ENCODE data around the gene LDLRAP1. TPM values are rescaled to one million over a fixed set of nuclear protein-coding genes. Genes with fewer than 3 reads are reported as not detected.

The LDLRAP1 gene
- total and polyA plus RNA-seq, 3 donors from 2014 or later: 11.7 to 19.8 (median 16.6) TPM

DNA sequence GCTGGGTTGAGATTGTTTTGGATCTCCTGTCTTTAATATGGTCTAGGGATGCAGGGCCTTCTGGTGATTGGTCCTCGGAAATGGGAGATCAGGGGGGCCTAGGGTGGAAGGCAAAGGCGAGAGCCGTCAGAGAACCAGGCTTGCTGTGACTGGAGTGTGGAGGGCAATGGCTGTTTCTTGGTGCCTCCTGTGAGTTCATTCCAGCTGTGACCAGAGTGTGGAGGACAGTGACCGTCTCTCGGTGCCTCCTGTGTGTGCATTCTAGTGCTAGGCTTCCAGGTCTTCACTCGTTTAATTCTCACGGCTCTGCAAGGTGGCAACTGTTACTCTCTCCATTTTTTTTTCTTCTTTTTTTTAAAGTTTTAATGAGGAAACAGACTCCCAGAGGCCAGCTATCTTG, 14.1 kb downstream of the LDLRAP1 start:
- intact Hi-C loops (cut with DNase I; ENCODE audit: low total_unique reads): no loop called here
- TF ChIP-seq POLR2A (IDR thresholded peaks at IDR 0.05): no peak
- no peaks in the 10 kb centered on the region for H3K4me1 ChIP-seq

DNA sequence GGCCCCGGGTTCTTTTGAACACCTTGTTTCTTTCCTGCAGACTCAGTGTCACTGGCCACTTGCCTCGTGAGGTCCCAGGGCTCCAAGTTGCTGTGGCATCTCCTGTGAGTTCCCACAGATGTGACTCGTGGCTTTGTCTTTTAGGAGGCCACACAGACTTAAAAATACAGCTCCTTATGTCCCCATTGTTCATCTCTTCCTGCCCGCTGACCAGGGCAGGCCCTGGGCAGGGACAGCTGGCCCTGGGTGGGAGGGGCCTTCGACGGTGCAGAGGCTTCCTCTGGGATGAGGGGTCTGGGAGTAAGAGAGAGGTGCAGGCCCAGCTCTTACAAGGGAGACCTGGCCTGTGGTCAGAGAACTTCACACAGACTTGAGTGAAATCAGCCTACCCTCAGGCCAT, 15.6 kb downstream of the LDLRAP1 start:
- H3K9me3 ChIP-seq: no peaks in the 10 kb centered on the region
- H3K36me3 ChIP-seq (ENCODE audit: low read depth, missing control alignments): no peaks in the 10 kb centered on the region
- WGBS, 2 donors: 67 to 70% methylated on average over 6 of the region's 6 CpGs
- H3K27ac ChIP-seq: no peak overlapping the region
- TF ChIP-seq POLR2A (IDR thresholded peaks at IDR 0.05): no peak
- no peak for TF ChIP-seq CTCF (IDR thresholded peaks at IDR 0.05)
- H3K27me3 ChIP-seq: no peaks in the 10 kb centered on the region
- no peaks in the 10 kb centered on the region for H3K4me1 ChIP-seq
- no peak for DNase-seq
- intact Hi-C loops (cut with DNase I; ENCODE audit: low total_unique reads): no loop called here
- H3K4me3 ChIP-seq: no peak overlapping the region

More for the DNA sequence above, 14.1 kb downstream of the LDLRAP1 start:
- WGBS, 2 donors: 78 to 84% methylated on average over 7 of the region's 7 CpGs
- no peaks in the 10 kb centered on the region for H3K27me3 ChIP-seq
- no peaks in the 10 kb centered on the region for H3K36me3 ChIP-seq (ENCODE audit: low read depth, missing control alignments)
- H3K9me3 ChIP-seq: no peaks in the 10 kb centered on the region
- no peak overlapping the region for H3K4me3 ChIP-seq
- H3K27ac ChIP-seq: no peak overlapping the region
- no peak for DNase-seq

DNA sequence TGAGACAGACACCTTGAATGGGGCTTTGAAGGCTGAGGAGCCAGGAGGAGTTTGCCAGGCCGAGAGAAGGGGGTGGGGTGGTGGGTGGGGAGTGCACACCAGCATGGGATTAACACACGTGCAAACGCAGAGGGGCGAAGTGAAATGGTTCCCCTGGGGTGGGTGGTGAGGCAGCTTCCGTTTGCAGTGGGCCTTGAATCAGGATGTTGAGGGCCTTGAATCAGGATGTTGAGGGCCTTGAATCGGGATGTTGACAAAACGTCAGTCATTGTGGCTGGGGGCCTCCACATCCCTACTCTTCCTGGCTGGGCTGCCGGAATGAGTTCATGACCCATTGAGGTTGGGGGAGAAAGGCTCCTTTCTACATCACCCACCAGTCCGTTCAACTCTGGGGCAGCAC, 16.6 kb downstream of the LDLRAP1 start:
- no peaks in the 10 kb centered on the region for H3K9me3 ChIP-seq
- no peak overlapping the region for H3K4me3 ChIP-seq
- intact Hi-C loops (cut with DNase I; ENCODE audit: low total_unique reads): no loop called here
- no peak overlapping the region for H3K27ac ChIP-seq
- DNase-seq: no peak
- H3K36me3 ChIP-seq (ENCODE audit: low read depth, missing control alignments): no peaks in the 10 kb centered on the region
- H3K4me1 ChIP-seq: no peaks in the 10 kb centered on the region
- no peak for TF ChIP-seq POLR2A (IDR thresholded peaks at IDR 0.05)
- no peak for TF ChIP-seq CTCF (IDR thresholded peaks at IDR 0.05)
- no peaks in the 10 kb centered on the region for H3K27me3 ChIP-seq
- WGBS, 2 donors: 79 to 82% methylated on average over 9 of the region's 9 CpGs

DNA sequence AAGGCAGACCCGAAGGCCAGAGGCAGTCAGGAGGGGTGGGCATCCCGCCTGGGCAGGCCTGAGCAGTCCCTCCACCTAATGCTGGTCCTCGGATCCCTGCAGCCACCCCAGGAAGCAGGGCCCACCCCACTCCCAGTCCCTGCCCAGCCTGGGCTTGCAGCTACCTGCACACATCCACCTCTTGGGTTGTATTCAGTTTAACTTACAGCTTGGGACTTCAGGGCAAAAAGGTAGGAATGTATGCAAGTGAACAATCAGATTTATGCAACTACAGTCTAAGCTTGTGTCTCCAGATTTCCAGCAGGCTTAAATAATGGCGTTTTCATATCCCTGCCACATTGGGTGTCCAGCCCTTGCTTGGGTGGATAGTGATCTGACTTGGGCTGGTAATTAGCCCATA, 17.4 kb downstream of the LDLRAP1 start:
- no peaks in the 10 kb centered on the region for H3K27me3 ChIP-seq
- no peak overlapping the region for H3K4me3 ChIP-seq
- no peak for DNase-seq
- H3K4me1 ChIP-seq: no peaks in the 10 kb centered on the region
- no peak for TF ChIP-seq POLR2A (IDR thresholded peaks at IDR 0.05)
- no peak for TF ChIP-seq CTCF (IDR thresholded peaks at IDR 0.05)
- intact Hi-C loops (cut with DNase I; ENCODE audit: low total_unique reads): no loop called here
- H3K9me3 ChIP-seq: no peaks in the 10 kb centered on the region
- 83 to 92% methylated on average over 4 of the region's 4 CpGs for WGBS, 2 donors
- H3K36me3 ChIP-seq (ENCODE audit: low read depth, missing control alignments): no peaks in the 10 kb centered on the region
- no peak overlapping the region for H3K27ac ChIP-seq

GRCh38 chr1:25561421-25562100, 18.2 kb downstream of the LDLRAP1 start:
- TF ChIP-seq CTCF (IDR thresholded peaks at IDR 0.05) (no peak), POLR2A (IDR thresholded peaks at IDR 0.05) (no peak)
- H3K27ac ChIP-seq: no peak overlapping the region
- H3K27me3 ChIP-seq: no peaks in the 10 kb centered on the region
- H3K4me3 ChIP-seq: no peak overlapping the region
- 77 to 83% methylated on average over 8 of the region's 8 CpGs for WGBS, 2 donors
- intact Hi-C loops (cut with DNase I; ENCODE audit: low total_unique reads): no loop called here
- no peak for DNase-seq
- no peaks in the 10 kb centered on the region for H3K9me3 ChIP-seq
- H3K36me3 ChIP-seq (ENCODE audit: low read depth, missing control alignments): no peaks in the 10 kb centered on the region
- H3K4me1 ChIP-seq: peaks cover 4% of the 10 kb centered on the region
